Keratinocyte (primary cell): ENCODE results near the gene PLK5. TPM values are rescaled to one million over a fixed set of nuclear protein-coding genes. Genes with fewer than 3 reads are reported as not detected.

Experiments
- DNase-seq: peaks from one replicate; pipeline ENCODE4 v3.0.0-alpha.2; 2011; ENCODE audit warnings: low read depth, missing footprints, low spot score
- FAIRE-seq: peaks from 2 replicates; lab custom pipeline; 2011; peaks lifted over from hg19 to GRCh38; lab: Jason Lieb, UNC
- H2AFZ ChIP-seq: 2 replicates; pipeline ENCODE4 v1.6.0; 2012; ENCODE audit warnings: low read length, control low read depth, inconsistent platforms; ENCODE audit not compliant: control insufficient read depth
- H3K27ac ChIP-seq: 2 replicates; pipeline ENCODE4 v1.5.1; 2011; ENCODE audit warnings: low read length; ENCODE audit not compliant: control insufficient read depth, insufficient read depth
- H3K27me3 ChIP-seq: 3 replicates; pipeline ENCODE4 v1.6.0; 2011; ENCODE audit warnings: low read length; ENCODE audit not compliant: control insufficient read depth, insufficient read depth; ENCODE audit errors: extremely low read depth
- H3K36me3 ChIP-seq, 2 experiments: 2 replicates in 1 of 2; 3 replicates in 1 of 2; pipeline ENCODE4 v1.5.1; 2011; ENCODE audit warnings: low read length in 2 of 2, mild to moderate bottlenecking in 1 of 2; ENCODE audit not compliant: control insufficient read depth in 2 of 2, insufficient read depth in 2 of 2; ENCODE audit errors: extremely low read depth in 1 of 2
- H3K4me1 ChIP-seq: 3 replicates; pipeline ENCODE4 v1.5.1; 2011; ENCODE audit warnings: low read length; ENCODE audit not compliant: control insufficient read depth, insufficient read depth; ENCODE audit errors: extremely low read depth
- H3K4me2 ChIP-seq: 3 replicates; pipeline ENCODE4 v1.6.0; 2011; ENCODE audit warnings: low read depth, low read length; ENCODE audit not compliant: control insufficient read depth, insufficient read depth; ENCODE audit errors: extremely low read depth
- H3K4me3 ChIP-seq, 3 experiments: fragments of 200-600 bp in 1 of 3; sonication (generic) in 1 of 3; 2 replicates in 2 of 3; 3 replicates in 1 of 3; pipeline ENCODE4 v1.5.1; 2011 to 2016; ENCODE audit warnings: low read length in 3 of 3, mild to moderate bottlenecking in 3 of 3, control low read depth in 2 of 3, inconsistent platforms in 1 of 3, low read depth in 1 of 3, mixed read lengths in 1 of 3, mixed run types in 1 of 3, moderate library complexity in 1 of 3; ENCODE audit not compliant: control insufficient read depth in 2 of 3, insufficient read depth in 2 of 3; ENCODE audit errors: extremely low read depth in 1 of 3
- H3K79me2 ChIP-seq: 2 replicates; pipeline ENCODE4 v1.6.0; 2012; ENCODE audit warnings: low read length; ENCODE audit not compliant: control insufficient read depth, insufficient read depth
- H3K9ac ChIP-seq: 3 replicates; pipeline ENCODE4 v1.6.0; 2011; ENCODE audit warnings: low read length; ENCODE audit not compliant: control insufficient read depth, insufficient read depth; ENCODE audit errors: extremely low read depth
- H3K9me1 ChIP-seq: 3 replicates; pipeline ENCODE4 v1.6.0; 2011; ENCODE audit warnings: low read length; ENCODE audit not compliant: control insufficient read depth, insufficient read depth; ENCODE audit errors: extremely low read depth
- H3K9me3 ChIP-seq: 2 replicates; pipeline ENCODE4 v1.5.1; 2012; ENCODE audit warnings: low read depth, low read length; ENCODE audit not compliant: control insufficient read depth
- H4K20me1 ChIP-seq: 3 replicates; pipeline ENCODE4 v1.6.0; 2011; ENCODE audit warnings: low read length; ENCODE audit not compliant: control insufficient read depth, insufficient read depth; ENCODE audit errors: extremely low read depth
- CTCF ChIP-seq, 3 experiments: IDR thresholded peaks in 1 of 3; conservative IDR thresholded peaks in 1 of 3; optimal IDR thresholded peaks in 1 of 3; 2 replicates in 2 of 3; 3 replicates in 1 of 3; pipeline versions ENCODE3 to v1.5.1; 2011; ENCODE audit warnings: low read length in 3 of 3, mild to moderate bottlenecking in 3 of 3, moderate library complexity in 2 of 3, control low read depth in 1 of 3, inconsistent platforms in 1 of 3; ENCODE audit not compliant: insufficient read depth in 2 of 3; ENCODE audit errors: extremely low read depth in 1 of 3
- EZH2 ChIP-seq: IDR thresholded peaks from one replicate; pipeline ENCODE4 v1.6.1; 2012; ENCODE audit warnings: inconsistent platforms, mild to moderate bottlenecking, low read length, moderate library complexity
- dilution Hi-C: fragments of 300-500 bp; cut with MboI; formaldehyde crosslinking; loops from one replicate; pipeline ENCODE4 v1.7.0; 2020; ENCODE audit warnings: low sequenced_read_pairs; ENCODE audit not compliant: extremely low pct_ligation_motif_present
- polyA plus RNA-seq, 5 experiments: library from polyadenylated mRNA; depleted of rRNA in 3 of 5; stranded (reverse) in 3 of 5; stranded (forward) in 1 of 5; unstranded in 1 of 5; fragments of >200 nt; gene quantifications; 1 replicate in 1 of 5; 2 replicates in 3 of 5; 3 replicates in 1 of 5; pipeline versions ENCODE4 v1.2.1 to v1.2.3, GENCODE V29; 2011 to 2012; ENCODE audit warnings: missing spikeins in 2 of 5, low read depth in 1 of 5, low replicate concordance in 1 of 5

PLK5 gene
- polyA plus RNA-seq, 1 donor (not counting 4 experiments of a cell fraction or from before 2014, with no cell fraction given) = 0.05 TPM

DNA sequence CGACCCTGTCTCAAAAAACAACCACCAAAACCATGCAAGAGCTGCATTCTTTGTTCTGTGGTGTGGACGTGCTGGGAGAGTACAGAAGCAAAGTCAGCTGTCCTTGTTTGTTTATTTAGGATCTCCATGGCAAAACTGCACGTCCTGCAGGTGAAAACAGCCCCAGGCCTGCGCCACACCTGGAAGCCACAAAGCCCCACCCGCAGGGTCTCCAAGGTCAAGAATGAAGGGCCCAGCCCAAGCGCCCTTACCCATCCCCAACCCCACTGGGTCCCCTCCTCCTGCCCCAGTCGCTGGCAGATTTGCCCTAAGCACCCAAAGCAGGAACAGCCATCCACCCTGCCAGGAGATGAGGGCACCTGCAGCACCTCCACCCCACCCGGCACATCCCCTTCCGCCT is 58.3 kb downstream of the PLK5 start:
- no peak overlapping the region for H2AFZ ChIP-seq
- H3K4me3 ChIP-seq = no peak overlapping the region
- H3K36me3 ChIP-seq = peaks cover 5 to 17% of the 10 kb centered on the region in 2 experiments
- no peaks in the 10 kb centered on the region for H3K27me3 ChIP-seq
- no peak overlapping the region for H3K4me2 ChIP-seq
- H3K4me1 ChIP-seq = no peaks in the 10 kb centered on the region
- no peak for TF ChIP-seq EZH2
- no peak for TF ChIP-seq CTCF (optimal IDR thresholded peaks at IDR 0.05 in 1 of 3, IDR thresholded peaks at IDR 0.05 in 1 of 3, conservative IDR thresholded peaks at IDR 0.05 in 1 of 3; ENCODE audit: extremely low read depth in 1 of 3, insufficient read depth in 2 of 3, low read length in 3 of 3)
- FAIRE-seq (no peak), DNase-seq (no peak)
- H3K79me2 ChIP-seq = peaks cover 5% of the 10 kb centered on the region
- H4K20me1 ChIP-seq = peaks cover under 1% of the 10 kb centered on the region
- H3K9me1 ChIP-seq = no peaks in the 10 kb centered on the region
- H3K27ac ChIP-seq = no peak overlapping the region
- H3K9ac ChIP-seq = no peak overlapping the region
- H3K9me3 ChIP-seq = no peaks in the 10 kb centered on the region
- dilution Hi-C loops = no loop called here

- dilution Hi-C loops = no loop called here
- Histone ChIP-seq H3K79me2 (peaks cover 15% of the 10 kb centered on the region), H3K4me2 (no peak overlapping the region), H3K9ac (no peak overlapping the region), H3K9me3 (no peaks in the 10 kb centered on the region), H3K9me1 (peaks cover 3% of the 10 kb centered on the region), H3K27ac (no peak overlapping the region), H3K36me3 (peaks cover 5 to 10% of the 10 kb centered on the region in 2 experiments), H4K20me1 (peaks cover 4% of the 10 kb centered on the region), H3K27me3 (no peaks in the 10 kb centered on the region), H3K4me1 (peaks cover 15% of the 10 kb centered on the region), H2AFZ (no peak overlapping the region), H3K4me3 (no peak overlapping the region)
- FAIRE-seq = no peak
- TF ChIP-seq CTCF (optimal IDR thresholded peaks at IDR 0.05 in 1 of 3, IDR thresholded peaks at IDR 0.05 in 1 of 3, conservative IDR thresholded peaks at IDR 0.05 in 1 of 3; ENCODE audit: extremely low read depth in 1 of 3, insufficient read depth in 2 of 3, low read length in 3 of 3) (no peak), EZH2 (no peak)
- DNase-seq = no peak
These were observed 60.8 kb downstream of the PLK5 start for GRCh38 chr19:1584500-1585242.
